Hepatocyte (in vitro differentiated cells): ENCODE measurements around the gene TECPR1. TPM values are rescaled to one million over a fixed set of nuclear protein-coding genes. Genes with fewer than 3 reads are reported as not detected.

Source experiments
- DNase-seq: peaks from one replicate; pipeline ENCODE4 v3.0.0-alpha.2; 2016; ENCODE audit warnings: low spot score
- H2AFZ ChIP-seq: fragments of 200-600 bp; sonication (generic); 2 replicates; pipeline ENCODE4 v1.6.0; 2016; ENCODE audit warnings: antibody characterized with exemption, mild to moderate bottlenecking
- H3K27ac ChIP-seq: fragments of 200-600 bp; sonication (generic); 2 replicates; pipeline ENCODE4 v1.5.1; 2016; ENCODE audit warnings: mild to moderate bottlenecking
- H3K27me3 ChIP-seq: fragments of 200-600 bp; sonication (generic); 2 replicates; pipeline ENCODE4 v1.6.1; 2016
- H3K36me3 ChIP-seq: fragments of 200-600 bp; sonication (generic); replicated peaks from 2 replicates; pipeline ENCODE4 v1.5.1; 2016; ENCODE audit warnings: low read depth; ENCODE audit not compliant: insufficient read depth
- H3K4me1 ChIP-seq: fragments of 200-600 bp; sonication (generic); 2 replicates; pipeline ENCODE4 v1.5.1; 2016; ENCODE audit warnings: mild to moderate bottlenecking, moderate library complexity; ENCODE audit not compliant: insufficient read depth
- H3K4me2 ChIP-seq: fragments of 200-600 bp; sonication (generic); 2 replicates; pipeline ENCODE4 v1.6.0; 2016
- H3K4me3 ChIP-seq: fragments of 200-600 bp; sonication (generic); 2 replicates; pipeline ENCODE4 v1.5.1; 2016; ENCODE audit warnings: mild to moderate bottlenecking
- H3K79me2 ChIP-seq: fragments of 200-600 bp; sonication (generic); 2 replicates; pipeline ENCODE4 v1.6.0; 2017; ENCODE audit warnings: mild to moderate bottlenecking
- H3K9me2 ChIP-seq: fragments of 200-600 bp; sonication (generic); replicated peaks from 2 replicates; pipeline ENCODE4 v1.6.0; 2017; ENCODE audit warnings: mild to moderate bottlenecking; ENCODE audit not compliant: insufficient read depth
- H3K9me3 ChIP-seq: fragments of 200-600 bp; sonication (generic); 2 replicates; pipeline ENCODE4 v1.5.1; 2016; ENCODE audit warnings: low read depth, mild to moderate bottlenecking
- H4K20me1 ChIP-seq: fragments of 200-600 bp; sonication (generic); 2 replicates; pipeline ENCODE4 v1.6.0; 2016; ENCODE audit warnings: mild to moderate bottlenecking; ENCODE audit not compliant: insufficient read depth, poor library complexity, severe bottlenecking
- CTCF ChIP-seq: fragments of 200-600 bp; sonication (generic); IDR thresholded peaks from 2 replicates; pipeline ENCODE4 v1.5.1; 2016; ENCODE audit warnings: antibody characterized with exemption, mild to moderate bottlenecking; ENCODE audit not compliant: poor library complexity
- EZH2 ChIP-seq: fragments of 200-600 bp; sonication (generic); IDR thresholded peaks from 2 replicates; pipeline ENCODE4 v1.6.1; 2016; ENCODE audit warnings: antibody characterized with exemption, mild to moderate bottlenecking, borderline replicate concordance
- EZH2phosphoT487 ChIP-seq: fragments of 200-600 bp; sonication (generic); IDR thresholded peaks from one replicate; pipeline ENCODE4 v1.6.1; 2018; ENCODE audit warnings: antibody characterized with exemption, mild to moderate bottlenecking, low read depth, moderate library complexity; ENCODE audit not compliant: unreplicated experiment, severe bottlenecking
- WGBS: methylation state at CpG from one replicate; pipeline ENCODE4 v1.1.6; 2016; ENCODE audit warnings: low lambda C conversion rate; ENCODE audit errors: missing lambda C conversion rate; 5-methylcytosine and 5-hydroxymethylcytosine counted together
- polyA plus RNA-seq: library from polyadenylated mRNA; unstranded; fragments of >200 nt; fragmentation: Nextera tagmentation; extraction: Ambion mirVana; gene quantifications from 2 replicates; pipeline ENCODE4 v1.2.1, GENCODE V29; 2016
- total RNA-seq: library from RNA; depleted of rRNA; stranded (reverse); fragments of >200 nt; gene quantifications from 2 replicates; pipeline ENCODE4 v1.2.3, GENCODE V29; 2014

Gene TECPR1
- total and polyA plus RNA-seq, 2 experiments from 2014 or later = 9.8 to 10.7 TPM

DNA sequence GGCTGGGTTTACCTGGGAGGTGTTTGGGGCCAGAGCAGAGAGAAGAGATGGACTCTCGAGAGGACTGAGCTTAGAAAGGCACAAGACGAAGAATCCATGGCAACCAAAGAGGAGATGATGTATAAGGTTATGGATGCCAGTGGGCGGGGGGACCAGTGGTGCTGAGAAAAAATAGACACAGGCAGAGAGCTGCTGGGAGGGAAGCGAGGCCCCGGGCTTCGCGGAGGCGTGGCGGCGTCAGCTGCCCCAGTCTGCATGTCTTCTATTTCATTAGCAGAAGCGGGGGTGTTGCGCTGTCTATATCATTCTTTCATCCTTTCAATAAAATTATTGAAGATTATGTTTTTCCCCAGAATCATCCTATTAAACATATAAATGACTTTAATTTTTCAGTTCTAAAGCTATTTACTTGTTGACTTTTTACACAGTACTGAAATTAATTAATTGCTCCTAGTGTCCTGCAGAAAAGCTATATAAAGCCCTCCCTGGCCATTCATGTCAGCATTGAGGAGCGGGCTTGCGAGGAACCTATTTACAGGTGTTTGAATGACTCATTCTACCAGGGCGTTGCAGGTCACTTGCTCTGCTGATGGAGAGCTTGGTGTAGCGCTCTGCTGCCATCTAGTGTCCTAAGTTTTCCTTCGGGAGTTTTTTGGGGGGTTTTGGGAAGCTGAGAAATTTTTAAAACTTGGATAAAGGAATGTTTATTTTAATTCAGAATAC is 83.7 kb downstream of the TECPR1 start:
- Histone ChIP-seq H3K9me2 (no peaks in the 10 kb centered on the region), H2AFZ (no peak overlapping the region), H3K4me1 (peaks cover 7% of the 10 kb centered on the region), H4K20me1 (no peaks in the 10 kb centered on the region), H3K36me3 (no peaks in the 10 kb centered on the region), H3K4me3 (no peak overlapping the region), H3K27ac (no peak overlapping the region), H3K27me3 (no peaks in the 10 kb centered on the region), H3K79me2 (no peaks in the 10 kb centered on the region), H3K9me3 (no peaks in the 10 kb centered on the region), H3K4me2 (no peak overlapping the region)
- WGBS = 61% methylated on average over 17 of the region's 17 CpGs
- TF ChIP-seq CTCF = peak; percentile 89
- TF ChIP-seq EZH2phosphoT487 = no peak
- TF ChIP-seq EZH2 = no peak
- peak; percentile 88 for DNase-seq

- no peak for DNase-seq
- 97% methylated on average over 15 of the region's 15 CpGs for WGBS
- H3K9me2 ChIP-seq = no peaks in the 10 kb centered on the region
- H3K4me1 ChIP-seq = peaks cover 5% of the 10 kb centered on the region
- no peaks in the 10 kb centered on the region for H3K36me3 ChIP-seq
- no peaks in the 10 kb centered on the region for H3K79me2 ChIP-seq
- H4K20me1 ChIP-seq = no peaks in the 10 kb centered on the region
- H2AFZ ChIP-seq = no peak overlapping the region
- H3K27ac ChIP-seq = no peak overlapping the region
- H3K4me2 ChIP-seq = no peak overlapping the region
- TF ChIP-seq EZH2 (no peak), CTCF (no peak), EZH2phosphoT487 (no peak)
- no peak overlapping the region for H3K4me3 ChIP-seq
- H3K27me3 ChIP-seq = no peaks in the 10 kb centered on the region
- H3K9me3 ChIP-seq = no peaks in the 10 kb centered on the region
These were observed 84.4 kb downstream of the TECPR1 start for GRCh38 chr7:98167653-98168052.

DNA sequence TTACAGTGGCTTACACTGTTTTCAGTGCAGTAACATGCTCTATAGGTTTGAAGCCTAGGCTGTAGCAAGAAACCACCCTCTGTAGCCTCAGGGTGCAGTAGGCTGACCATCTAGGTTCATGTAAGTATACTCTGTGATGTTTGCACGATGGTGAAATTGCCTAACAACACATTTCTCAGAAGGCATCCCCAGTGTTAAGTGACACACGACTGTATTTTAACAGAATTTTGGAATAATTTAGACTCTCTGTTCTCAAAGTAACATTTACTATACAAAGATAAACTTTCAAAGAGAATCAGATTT is 85.4 kb downstream of the TECPR1 start:
- no peaks in the 10 kb centered on the region for H3K36me3 ChIP-seq
- 78% methylated on average over 2 of the region's 2 CpGs for WGBS
- H3K4me2 ChIP-seq = no peak overlapping the region
- TF ChIP-seq EZH2 (no peak), CTCF (no peak), EZH2phosphoT487 (no peak)
- H3K9me2 ChIP-seq = no peaks in the 10 kb centered on the region
- no peak overlapping the region for H2AFZ ChIP-seq
- no peaks in the 10 kb centered on the region for H3K9me3 ChIP-seq
- H3K27me3 ChIP-seq = no peaks in the 10 kb centered on the region
- no peak overlapping the region for H3K27ac ChIP-seq
- DNase-seq = no peak
- H3K4me1 ChIP-seq = no peaks in the 10 kb centered on the region
- no peaks in the 10 kb centered on the region for H3K79me2 ChIP-seq
- no peak overlapping the region for H3K4me3 ChIP-seq
- H4K20me1 ChIP-seq = no peaks in the 10 kb centered on the region
